Measurements from ENCODE around the gene KIF1B. TPM values are rescaled to one million over a fixed set of nuclear protein-coding genes. Genes with fewer than 3 reads are reported as not detected.

The KIF1B gene
- total and polyA plus RNA-seq, 11 donors: 25.0 to 137 (median 78.4) TPM

DNA sequence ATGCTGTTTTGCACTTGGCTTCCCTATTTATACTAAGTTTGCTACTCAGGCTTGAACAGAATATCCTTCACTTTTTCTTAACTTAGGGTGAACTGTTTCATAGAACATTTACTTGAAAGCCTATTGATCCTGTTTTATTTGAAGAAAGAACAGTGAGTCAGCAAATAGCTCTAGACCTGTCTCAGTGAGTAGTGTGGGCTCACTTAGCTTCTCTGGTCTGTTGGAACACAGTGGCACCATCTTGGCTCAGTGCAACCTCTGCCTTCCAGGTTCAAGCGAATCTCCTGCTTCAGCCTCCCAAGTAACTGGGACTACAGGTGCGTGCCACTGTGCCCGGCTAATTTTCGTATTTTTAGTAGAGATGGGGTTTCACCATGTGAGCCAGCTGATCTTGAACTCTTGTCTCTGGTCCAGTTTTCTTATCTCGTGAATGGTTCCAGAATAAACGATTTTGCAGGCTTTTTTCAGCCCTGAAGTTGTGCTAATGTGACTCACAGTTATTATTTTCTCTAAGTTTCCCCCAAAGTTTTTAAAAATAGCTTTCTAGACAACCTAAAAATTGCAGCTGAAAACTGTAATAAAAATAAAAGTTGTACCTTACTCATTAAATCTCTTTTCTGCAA lies 76.8 kb downstream of the KIF1B start:
- intact Hi-C loops (cut with DNase I): loop anchor here in 4 of 10 donors (5.0 to 10.0 kb wide), 2 partner anchors 72 to 75 kb away; partner anchors contain the start of gene KIF1B (in 4 of the 4)
- Histone ChIP-seq H3K4me1 (peaks cover 3 to 49% (median 23%) of the 10 kb centered on the region in 12 donors), H3K36me3 (peaks cover 0 to 96% (median 73%) of the 10 kb centered on the region in 9 donors)

DNA sequence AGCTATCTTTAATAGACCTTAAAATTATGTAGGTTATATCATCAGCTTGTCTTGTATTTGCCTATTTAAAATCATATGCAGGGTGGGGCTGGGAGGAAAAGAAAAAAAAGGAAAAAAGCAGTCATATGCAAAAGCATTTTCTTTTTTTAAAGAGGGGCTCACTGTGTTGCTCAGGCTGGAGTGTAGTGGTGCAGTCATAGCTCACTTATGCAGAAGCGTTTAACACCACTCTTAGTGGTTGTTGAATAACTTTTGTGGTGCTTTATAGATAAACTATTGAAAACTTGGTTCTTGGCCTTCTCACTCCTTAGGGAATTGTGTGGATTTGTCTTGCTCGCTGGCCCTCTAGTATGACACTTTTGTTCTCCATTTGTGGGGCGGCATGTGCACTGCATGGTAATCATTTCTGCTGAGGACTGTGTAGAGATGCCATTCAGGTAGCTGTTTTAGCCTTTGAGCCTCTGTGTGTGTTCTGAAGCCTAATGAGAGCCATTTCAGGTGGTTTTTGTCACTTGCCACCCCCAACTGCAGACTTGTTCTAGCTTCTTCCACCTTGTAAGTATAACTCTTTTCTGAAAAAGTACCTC lies 77.8 kb downstream of the KIF1B start:
- intact Hi-C loops (cut with DNase I): loop anchor here in 4 of 10 donors (5.0 to 10.0 kb wide), 2 partner anchors 73 to 76 kb away; partner anchors contain the start of gene KIF1B (in 4 of the 4)
- H3K4me3 ChIP-seq: no peak overlapping the region
- H3K27me3 ChIP-seq: no peaks in the 10 kb centered on the region
- ATAC-seq (no peak), DNase-seq (no peak)
- H3K9me3 ChIP-seq: no peaks in the 10 kb centered on the region
- WGBS, 4 donors: 71 to 86% (median 80%) methylated on average over 3 of the region's 3 CpGs
- H3K36me3 ChIP-seq: peaks cover 0 to 96% (median 73%) of the 10 kb centered on the region in 9 donors
- peaks cover 3 to 49% (median 23%) of the 10 kb centered on the region in 12 donors for H3K4me1 ChIP-seq
- H3K27ac ChIP-seq: peak overlapping the region in 5 of 12 donors; percentile 9 to 84 (median 74)
- TF ChIP-seq, protein P1, sequence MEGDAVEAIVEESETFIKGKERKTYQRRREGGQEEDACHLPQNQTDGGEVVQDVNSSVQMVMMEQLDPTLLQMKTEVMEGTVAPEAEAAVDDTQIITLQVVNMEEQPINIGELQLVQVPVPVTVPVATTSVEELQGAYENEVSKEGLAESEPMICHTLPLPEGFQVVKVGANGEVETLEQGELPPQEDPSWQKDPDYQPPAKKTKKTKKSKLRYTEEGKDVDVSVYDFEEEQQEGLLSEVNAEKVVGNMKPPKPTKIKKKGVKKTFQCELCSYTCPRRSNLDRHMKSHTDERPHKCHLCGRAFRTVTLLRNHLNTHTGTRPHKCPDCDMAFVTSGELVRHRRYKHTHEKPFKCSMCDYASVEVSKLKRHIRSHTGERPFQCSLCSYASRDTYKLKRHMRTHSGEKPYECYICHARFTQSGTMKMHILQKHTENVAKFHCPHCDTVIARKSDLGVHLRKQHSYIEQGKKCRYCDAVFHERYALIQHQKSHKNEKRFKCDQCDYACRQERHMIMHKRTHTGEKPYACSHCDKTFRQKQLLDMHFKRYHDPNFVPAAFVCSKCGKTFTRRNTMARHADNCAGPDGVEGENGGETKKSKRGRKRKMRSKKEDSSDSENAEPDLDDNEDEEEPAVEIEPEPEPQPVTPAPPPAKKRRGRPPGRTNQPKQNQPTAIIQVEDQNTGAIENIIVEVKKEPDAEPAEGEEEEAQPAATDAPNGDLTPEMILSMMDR (IDR thresholded peaks at IDR 0.05): no peak
- no peak for TF ChIP-seq POLR2A (IDR thresholded peaks at IDR 0.05)

More for the DNA sequence above, 76.8 kb downstream of the KIF1B start:
- Histone ChIP-seq H3K9me3 (no peaks in the 10 kb centered on the region), H3K27ac (peak overlapping the region; percentile 29 to 84 (median 68)), H3K4me3 (no peak overlapping the region), H3K27me3 (no peaks in the 10 kb centered on the region)
- ATAC-seq (no peak), DNase-seq (no peak)
- WGBS, 4 donors: 54 to 71% (median 63%) methylated on average over 6 of the region's 6 CpGs
- TF ChIP-seq, protein P1 (IDR thresholded peaks at IDR 0.05): no peak

DNA sequence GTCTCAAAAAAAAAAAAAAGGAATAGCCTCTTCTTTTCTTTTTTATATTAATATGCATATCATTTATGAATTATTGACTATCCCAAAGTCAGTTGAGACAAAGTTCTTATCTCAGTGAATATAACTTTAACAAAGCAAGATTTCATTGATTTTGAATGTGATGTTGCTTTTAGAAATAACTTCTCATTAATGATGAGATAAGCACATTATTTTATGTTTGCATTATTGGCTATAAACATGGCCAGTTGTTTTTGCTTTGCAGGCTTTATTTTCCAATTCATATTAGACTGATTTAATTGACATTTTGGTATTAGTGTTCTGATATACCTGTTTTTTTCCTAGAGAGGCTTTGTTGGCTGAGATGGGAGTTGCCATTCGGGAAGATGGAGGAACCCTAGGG lies 81.3 kb downstream of the KIF1B start:
- H3K27me3 ChIP-seq: no peaks in the 10 kb centered on the region
- WGBS, 4 donors: 82 to 94% (median 87%) methylated on average over 1 of the region's 1 CpG
- intact Hi-C loops (cut with DNase I): no loop called here
- peaks cover 2 to 27% (median 15%) of the 10 kb centered on the region in 12 donors for H3K4me1 ChIP-seq
- no peak for DNase-seq
- H3K36me3 ChIP-seq: peaks cover 0 to 96% (median 89%) of the 10 kb centered on the region in 9 donors
- ATAC-seq: no peak
- TF ChIP-seq, protein P1 (IDR thresholded peaks at IDR 0.05): no peak
- TF ChIP-seq POLR2A (IDR thresholded peaks at IDR 0.05): no peak
- H3K4me3 ChIP-seq: no peak overlapping the region
- H3K27ac ChIP-seq: no peak overlapping the region
- no peaks in the 10 kb centered on the region for H3K9me3 ChIP-seq

DNA sequence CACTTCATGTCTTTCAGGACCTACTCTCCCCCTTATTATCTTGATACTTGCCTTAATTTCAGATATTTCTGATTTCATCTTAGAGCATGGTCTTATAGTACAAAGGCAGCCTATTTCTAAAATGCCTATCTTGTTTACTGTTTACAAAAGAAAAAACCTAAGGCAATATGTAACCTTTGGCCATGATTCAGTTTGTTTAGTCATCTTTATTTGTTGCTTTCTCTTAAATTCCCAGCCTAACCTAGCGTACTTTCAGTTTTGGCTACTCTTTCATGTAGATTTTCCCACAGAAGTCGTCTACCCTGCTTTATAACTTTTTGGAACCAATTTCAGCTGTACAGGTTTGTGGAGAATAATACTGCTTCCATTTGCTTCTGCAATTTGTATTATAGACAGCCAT lies 81.8 kb downstream of the KIF1B start:
- whole genome bisulfite sequencing, 4 donors: 84 to 95% (median 91%) methylated on average over 2 of the region's 2 CpGs
- H3K9me3 ChIP-seq: no peaks in the 10 kb centered on the region
- no peaks in the 10 kb centered on the region for H3K27me3 ChIP-seq
- intact Hi-C loops (cut with DNase I): no loop called here
- H3K36me3 ChIP-seq: peaks cover 0 to 98% (median 93%) of the 10 kb centered on the region in 9 donors
- no peak overlapping the region for H3K27ac ChIP-seq
- H3K4me3 ChIP-seq: no peak overlapping the region
- ATAC-seq: no peak
- DNase-seq: no peak
- H3K4me1 ChIP-seq: peaks cover 0 to 22% (median 10%) of the 10 kb centered on the region in 12 donors
- no peak for TF ChIP-seq POLR2A (IDR thresholded peaks at IDR 0.05)
- TF ChIP-seq, protein P1 (IDR thresholded peaks at IDR 0.05): no peak
